NCI-H460 (cell line): Measurements from ENCODE around the gene ERVV-1. TPM values are rescaled to one million over a fixed set of nuclear protein-coding genes. Genes with fewer than 3 reads are reported as not detected.
"Not testable (repeated sequence)": the region's sequence is repeated elsewhere in the genome, so short reads cannot be mapped to it uniquely, and the experiment has no call there.

Experiments used
- DNase-seq: peaks from one replicate; pipeline ENCODE4 v3.0.0-alpha.2; 2016; ENCODE audit warnings: low read depth; ENCODE audit errors: extremely low read depth
- total RNA-seq: library from RNA; depleted of rRNA; stranded (reverse); fragments of >200 nt; shearing (Covaris generic); gene quantifications from 2 replicates; pipeline ENCODE4 v1.2.3, GENCODE V29; 2014; rRNA removed

ERVV-1 gene
- total RNA-seq, 1 experiment from 2014 or later, result not detected

DNA sequence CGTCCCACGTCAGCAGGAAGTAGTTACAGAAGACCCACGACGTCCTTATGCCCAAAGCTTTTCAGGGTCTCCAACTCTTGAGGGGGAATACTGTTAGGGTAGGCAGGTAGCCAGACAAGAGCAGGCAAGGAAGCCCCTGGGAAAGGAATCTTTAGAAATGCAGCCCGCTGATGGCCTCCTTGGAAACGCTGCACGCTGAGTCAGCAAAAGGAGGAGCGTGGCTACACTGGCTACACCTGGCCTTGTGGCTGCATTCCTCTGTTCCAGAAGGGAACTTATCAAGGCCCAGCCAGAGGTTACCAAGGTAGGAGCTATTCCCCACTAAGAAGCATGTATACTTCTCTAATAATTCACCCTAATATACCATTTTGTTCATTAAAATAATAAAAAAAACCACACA lies 2.0 kb downstream of the ERVV-1 start:
- no peak for DNase-seq

DNA sequence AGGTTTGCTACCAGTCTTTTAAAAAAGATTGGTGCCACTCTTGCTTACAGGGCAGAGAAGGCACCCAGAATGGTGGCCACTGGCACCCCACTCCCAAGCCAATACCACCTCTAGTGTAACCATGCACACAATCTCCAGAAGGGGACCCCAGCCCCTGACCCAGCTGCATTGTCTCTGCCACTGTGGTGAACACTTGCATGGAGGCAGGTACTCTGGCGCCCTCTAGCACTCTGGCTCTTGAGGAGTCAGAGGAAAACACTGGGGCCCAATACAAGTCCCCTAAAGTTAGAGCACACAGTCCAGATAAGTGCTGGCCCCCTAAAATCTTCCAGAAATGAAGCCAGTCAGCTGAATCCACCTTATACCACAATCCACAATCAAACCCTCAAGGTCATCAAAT lies 6.0 kb downstream of the ERVV-1 start:
- DNase-seq, result no peak

DNA sequence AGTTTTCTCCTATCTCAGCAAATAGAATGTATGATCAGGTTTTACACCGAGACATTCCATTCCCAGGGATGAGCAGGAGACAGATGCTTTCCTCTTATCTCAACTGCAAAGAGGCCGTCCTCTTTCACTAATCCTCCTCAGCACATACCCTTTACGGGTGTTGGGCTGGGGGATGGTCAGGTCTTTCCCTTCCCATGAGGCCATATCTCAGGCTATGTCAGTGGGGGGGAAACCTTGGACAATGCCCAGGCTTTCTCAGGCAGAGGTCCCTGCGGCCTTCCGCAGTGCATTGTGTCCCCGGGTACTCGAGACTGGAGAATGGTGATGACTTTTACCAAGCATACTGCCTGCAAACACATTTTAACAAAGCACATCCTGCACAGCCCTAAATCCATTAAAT lies 14.6 kb downstream of the ERVV-1 start:
- not testable (repeated sequence) for DNase-seq

DNA sequence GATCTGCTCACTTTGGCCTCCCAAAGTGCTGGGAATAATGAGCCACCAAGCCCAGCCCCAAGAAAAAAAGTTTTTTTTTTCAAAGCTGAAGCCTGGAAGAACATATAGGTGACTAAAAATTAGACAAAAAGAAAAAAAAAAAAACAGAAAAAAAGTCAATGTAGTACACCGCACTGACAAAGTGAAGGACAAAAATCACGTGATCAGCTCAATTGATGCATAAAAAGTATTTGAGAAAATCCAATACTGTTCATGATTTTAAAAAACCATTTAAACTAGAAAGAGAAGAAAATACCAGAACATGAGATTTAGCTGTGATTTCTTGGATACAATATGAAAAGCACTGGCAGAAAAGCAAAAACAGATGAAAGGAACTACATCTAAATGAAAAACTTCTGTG lies 20.3 kb downstream of the ERVV-1 start:
- DNase-seq, result no peak

DNA sequence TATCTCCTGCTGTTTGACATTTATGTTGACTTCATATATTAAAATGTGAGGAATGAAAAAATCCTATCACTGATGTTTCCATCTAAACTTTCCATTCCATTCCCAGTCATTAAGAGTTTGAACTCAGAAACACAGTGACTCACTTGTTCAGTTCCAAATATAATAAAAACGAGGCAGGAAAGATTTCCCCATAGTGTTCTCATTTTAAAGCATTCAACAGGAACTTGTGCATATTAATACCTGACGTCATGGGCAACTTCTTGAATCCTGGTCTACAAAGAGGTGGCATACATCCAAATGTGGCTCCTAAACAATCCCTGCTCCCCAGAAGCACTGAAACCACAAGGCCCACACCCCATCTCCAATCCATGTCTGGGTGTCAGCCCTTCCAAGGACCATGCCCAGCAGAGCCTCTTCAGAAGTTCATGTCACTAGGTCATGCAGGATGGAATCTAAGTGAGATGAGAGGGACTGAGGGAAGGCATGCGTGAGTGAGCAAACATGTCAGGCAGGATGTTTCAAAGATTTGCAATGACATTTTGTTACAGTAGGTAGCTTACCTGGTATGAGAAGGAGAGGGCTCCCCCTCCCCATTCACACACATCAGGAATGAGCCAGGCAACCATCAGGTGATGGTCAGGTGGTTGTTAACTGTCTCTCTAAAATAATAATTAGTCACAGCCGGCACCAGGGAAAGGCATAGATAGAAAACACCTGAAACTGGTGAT lies 21.4 kb downstream of the ERVV-1 start:
- no peak for DNase-seq

DNA sequence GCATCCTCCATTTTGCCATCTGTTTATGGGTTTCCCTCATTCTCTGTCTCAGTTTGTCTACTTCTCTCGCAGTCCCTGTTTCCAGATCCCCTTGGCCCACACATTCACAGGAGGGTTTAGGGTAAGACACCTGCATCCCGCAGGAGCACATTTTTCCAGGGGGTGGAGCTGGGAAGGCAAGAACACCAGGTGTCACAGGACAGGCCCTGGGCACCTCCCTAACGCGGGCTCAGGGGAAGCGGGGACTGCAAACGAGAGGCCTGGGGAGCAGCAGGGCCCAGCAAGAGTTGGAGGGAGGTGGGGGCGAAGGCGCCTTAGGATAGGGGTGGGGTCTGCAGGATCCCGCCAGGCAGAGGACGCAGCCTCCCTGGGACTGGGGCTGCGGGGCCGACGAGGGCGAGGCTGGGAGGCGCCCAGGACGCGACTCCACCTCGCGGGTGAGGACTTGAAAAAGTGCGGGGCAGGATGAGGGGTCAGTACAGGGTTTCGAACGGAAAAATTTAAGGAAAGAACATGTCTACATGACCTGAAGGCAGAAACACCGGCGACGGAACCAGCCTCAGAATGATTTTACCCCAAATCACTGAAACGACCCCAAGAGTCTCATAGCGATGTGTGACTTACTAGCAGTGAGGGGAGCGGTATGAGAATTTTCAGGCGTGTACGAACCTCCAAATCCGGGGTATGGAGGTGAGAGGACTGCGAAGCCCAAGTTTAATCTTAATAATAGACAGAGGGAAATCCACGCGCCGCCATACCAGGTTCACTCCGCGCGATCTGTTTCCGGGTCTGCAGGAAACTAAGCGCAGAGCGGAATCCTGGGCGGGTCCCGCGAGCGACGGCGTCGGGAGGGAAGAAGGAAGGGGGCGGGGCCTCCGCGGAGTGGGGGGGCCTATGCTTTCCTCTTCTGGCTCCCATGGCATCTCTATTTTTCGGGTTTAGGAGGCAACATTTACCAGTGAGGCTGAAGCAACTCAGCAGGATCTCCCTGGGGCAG lies 23.7 kb downstream of the ERVV-1 start:
- DNase-seq, result no peak

DNA sequence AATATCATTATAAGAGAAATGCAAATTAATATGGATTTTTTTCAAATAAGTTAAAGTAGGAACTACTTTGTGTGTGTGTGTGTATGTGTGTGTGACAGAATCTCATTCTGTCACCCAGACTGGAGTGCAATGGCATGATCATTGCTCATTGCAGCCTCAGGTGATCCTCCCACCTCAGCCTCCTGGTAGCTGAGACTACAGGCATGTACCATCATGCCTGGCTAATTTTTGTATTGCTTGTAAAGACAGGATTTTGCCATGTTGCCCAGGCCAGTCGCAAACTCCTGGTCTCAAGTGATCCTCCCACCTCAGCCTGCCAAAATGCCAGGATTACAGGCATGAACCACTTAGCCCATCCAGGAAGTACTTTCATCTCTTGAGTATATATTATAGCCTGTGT lies 27.6 kb downstream of the ERVV-1 start:
- no peak for DNase-seq

DNA sequence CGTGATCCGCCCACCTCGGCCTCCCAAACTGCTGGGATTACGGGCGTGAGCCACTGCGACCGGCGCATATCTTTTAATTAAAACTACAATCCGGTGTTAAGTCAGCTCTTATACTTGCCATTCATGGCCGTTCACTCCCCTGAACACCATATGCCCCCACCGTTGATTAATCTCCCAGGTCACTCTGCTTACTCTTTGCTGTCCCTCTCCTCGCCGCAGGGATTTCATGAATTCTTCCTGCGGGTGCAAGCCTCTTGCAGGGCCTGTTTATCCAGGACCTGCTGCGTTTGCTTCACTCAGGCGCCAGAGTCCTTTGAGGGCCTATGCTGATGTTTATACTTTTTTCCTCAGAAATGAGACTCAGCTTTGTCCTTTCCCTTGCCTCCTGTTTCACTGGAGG lies 31.8 kb downstream of the ERVV-1 start:
- no peak for DNase-seq

DNA sequence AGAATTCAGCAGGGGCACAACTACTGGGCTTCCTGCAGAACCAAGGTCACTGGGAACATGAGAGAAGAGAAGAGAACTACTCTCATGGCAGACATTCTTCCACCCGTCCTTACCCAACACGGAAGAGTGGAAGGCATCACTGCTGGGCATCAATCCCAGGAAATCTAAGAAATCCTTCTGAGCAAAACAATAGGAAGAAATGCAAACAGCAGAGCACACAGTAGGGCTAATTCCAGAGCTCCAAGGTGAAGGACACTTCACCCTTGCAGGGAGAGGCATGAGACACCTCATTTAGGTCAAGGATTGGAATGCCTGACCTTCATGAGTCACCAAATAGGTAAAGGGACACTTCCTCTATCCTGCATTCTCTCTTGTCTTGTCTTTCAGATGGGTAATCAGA lies 33.7 kb downstream of the ERVV-1 start:
- no peak for DNase-seq

DNA sequence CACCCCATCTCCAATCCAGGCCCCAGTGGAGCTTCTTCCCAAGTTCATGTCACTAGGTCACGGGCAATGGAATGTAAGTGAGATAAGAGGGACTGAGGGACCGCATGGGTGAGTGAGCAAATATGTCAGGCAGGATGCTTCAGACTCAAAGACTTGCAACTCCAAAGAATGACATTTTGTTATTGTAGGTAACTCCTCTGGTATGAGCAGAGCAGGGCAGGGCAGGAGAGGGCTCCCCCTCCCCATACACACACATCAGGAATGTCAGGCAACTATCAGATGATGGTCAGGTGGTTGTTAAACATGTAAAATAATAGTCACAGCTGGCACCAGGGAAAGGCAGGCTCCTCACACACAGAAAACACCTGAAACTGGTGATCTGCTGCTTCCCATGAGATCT lies 41.4 kb downstream of the ERVV-1 start:
- no peak for DNase-seq

DNA sequence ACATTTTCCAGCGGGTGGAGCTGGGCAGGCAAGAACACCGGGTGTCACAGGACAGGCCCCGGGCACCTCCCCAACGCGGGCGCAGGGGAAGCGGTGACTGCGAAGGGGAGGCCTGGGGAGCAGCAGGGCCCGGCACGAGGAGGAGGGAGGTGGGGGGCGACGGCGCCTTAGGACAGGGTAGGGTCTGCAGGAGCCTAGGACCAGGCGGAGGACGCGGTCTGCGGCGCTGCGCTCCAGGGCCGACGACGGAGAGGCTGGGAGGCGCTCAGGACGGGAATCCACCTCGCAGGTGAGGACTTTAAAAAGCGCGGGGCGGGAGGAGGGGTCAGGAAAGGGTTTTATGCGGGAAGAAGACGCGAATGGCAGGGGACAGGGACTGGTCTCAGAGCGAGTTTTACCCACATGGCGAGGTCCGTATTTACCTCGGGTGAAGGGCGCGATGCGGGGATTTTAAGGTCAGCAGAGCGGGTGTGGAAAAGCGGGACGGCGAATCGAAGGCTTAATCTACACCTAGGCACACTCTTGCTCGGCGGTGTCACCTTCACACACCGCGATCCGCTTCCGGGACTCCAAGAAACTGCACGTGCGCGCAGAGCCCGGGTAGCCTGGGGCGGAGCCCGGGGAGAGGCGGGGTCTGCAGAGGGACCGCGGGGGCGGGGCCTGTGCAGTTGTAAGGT lies 44.3 kb downstream of the ERVV-1 start:
- no peak for DNase-seq

Other genes with a start within 250 kb of the ERVV-1 start
- 5.7 and 7.9 TPM in 2 replicates for gene ZNF600, start 227.1 kb upstream of the ERVV-1 start, total RNA-seq
- 20.0 and 24.0 TPM in 2 replicates for gene ZNF28, start 192.3 kb upstream of the ERVV-1 start, total RNA-seq
- 31.3 and 32.8 TPM in 2 replicates for gene ZNF468, start 156.3 kb upstream of the ERVV-1 start, total RNA-seq
- gene ZNF320, start 116.3 kb upstream of the ERVV-1 start, total RNA-seq, result 2.3 and 4.8 TPM in 2 replicates
- gene ZNF888, start 90.5 kb upstream of the ERVV-1 start, total RNA-seq, result 3.4 and 4.1 TPM in 2 replicates
- 5.1 and 6.9 TPM in 2 replicates for gene ZNF816, start 51.0 kb upstream of the ERVV-1 start, total RNA-seq
- gene ERVV-2, start 30.8 kb downstream of the ERVV-1 start, total RNA-seq, result not detected in 2 replicates
- 11.9 and 14.9 TPM in 2 replicates for gene ZNF160, start 89.5 kb downstream of the ERVV-1 start, total RNA-seq
- gene ZNF415, start 119.0 kb downstream of the ERVV-1 start, total RNA-seq, result not detected in 2 replicates
- 1.3 and 2.0 TPM in 2 replicates for gene ZNF347, start 145.1 kb downstream of the ERVV-1 start, total RNA-seq
- gene ZNF665, start 179.4 kb downstream of the ERVV-1 start, total RNA-seq, result not detected in 2 replicates
- not detected in 2 replicates for gene ZNF677, start 241.0 kb downstream of the ERVV-1 start, total RNA-seq
- not detected in 2 replicates for gene VN1R2, start 244.4 kb downstream of the ERVV-1 start, total RNA-seq